CD4-positive, alpha-beta T cell treated with Interleukin-15 for 4 hours (primary cell): Measurements from ENCODE around the gene SF3B1.
A peak's percentile ranks its signal among the peaks of the same experiment; 100 is the strongest.
"Not testable (repeated sequence)": the region's sequence is repeated elsewhere in the genome, so short reads cannot be mapped to it uniquely, and the experiment has no call there.

Source experiments
- DNase-seq: peaks from one replicate; pipeline ENCODE4 v3.0.0-alpha.2; 2020; ENCODE audit warnings: low spot score

The SF3B1 gene

GRCh38 chr2:197379918-197380309, 54.9 kb downstream of the SF3B1 start:
- DNase-seq, result not testable (repeated sequence)

GRCh38 chr2:197379308-197379917, 55.4 kb downstream of the SF3B1 start:
- not testable (repeated sequence) for DNase-seq

GRCh38 chr2:197378494-197379307, 56.1 kb downstream of the SF3B1 start:
- peak; percentile 70 for DNase-seq

- no peak for DNase-seq
These were observed 56.7 kb downstream of the SF3B1 start for GRCh38 chr2:197378086-197378485.

GRCh38 chr2:197377670-197378069, 57.2 kb downstream of the SF3B1 start:
- DNase-seq, result no peak

GRCh38 chr2:197372592-197372991, 62.2 kb downstream of the SF3B1 start:
- no peak for DNase-seq

GRCh38 chr2:197370664-197371063, 64.2 kb downstream of the SF3B1 start:
- DNase-seq, result not testable (repeated sequence)

- no peak for DNase-seq
These were observed 64.9 kb downstream of the SF3B1 start for GRCh38 chr2:197369933-197370320.

GRCh38 chr2:197369228-197369932, 65.4 kb downstream of the SF3B1 start:
- DNase-seq, result no peak

GRCh38 chr2:197368412-197368811, 66.4 kb downstream of the SF3B1 start:
- no peak for DNase-seq

GRCh38 chr2:197363998-197364397, 70.8 kb downstream of the SF3B1 start:
- DNase-seq, result no peak

- DNase-seq, result no peak
These were observed 74.1 kb downstream of the SF3B1 start for GRCh38 chr2:197360744-197361156.

GRCh38 chr2:197359859-197360258, 75.0 kb downstream of the SF3B1 start:
- DNase-seq, result no peak

- peak; percentile 25 for DNase-seq
These were observed 75.9 kb downstream of the SF3B1 start for GRCh38 chr2:197358931-197359330.

- DNase-seq, result no peak
These were observed 76.8 kb downstream of the SF3B1 start for GRCh38 chr2:197357986-197358385.

GRCh38 chr2:197356136-197356535, 78.7 kb downstream of the SF3B1 start:
- DNase-seq, result no peak

GRCh38 chr2:197354169-197354558, 80.7 kb downstream of the SF3B1 start:
- no peak for DNase-seq

- DNase-seq, result no peak
These were observed 81.2 kb downstream of the SF3B1 start for GRCh38 chr2:197353393-197354168.

GRCh38 chr2:197349699-197350098, 85.1 kb downstream of the SF3B1 start:
- no peak for DNase-seq

GRCh38 chr2:197348721-197349360, 86.0 kb downstream of the SF3B1 start:
- DNase-seq, result no peak

- DNase-seq, result no peak
These were observed 88.9 kb downstream of the SF3B1 start for GRCh38 chr2:197345846-197346370.
